Heart left ventricle (tissue), 16 donors: ENCODE measurements around the gene TFPT. TPM values are rescaled to one million over a fixed set of nuclear protein-coding genes. Genes with fewer than 3 reads are reported as not detected.

ENCODE experiments used
- ATAC-seq, 4 donors: fragments of 200-7000 bp; cut with Tn5 transposase; one replicate each; pipeline ENCODE4 v1.9.1; 2020 to 2022; ENCODE audit warnings: moderate library complexity in 4 of 4, mild to moderate bottlenecking in 3 of 4, moderate number of reproducible peaks in 1 of 4
- DNase-seq, 5 donors: peaks; one replicate each; pipeline ENCODE4 v3.0.0-alpha.2; 2020
- H3K27ac ChIP-seq, 12 donors: fragments of 200-600 bp; sonication (generic) in 4 of 12; one replicate each; pipeline versions ENCODE4 v1.5.0 to v1.8.0; 2016 to 2022; ENCODE audit warnings: mild to moderate bottlenecking in 2 of 12
- H3K27me3 ChIP-seq, 9 donors: fragments of 200-600 bp; sonication (generic) in 2 of 9; one replicate each; pipeline versions ENCODE4 v1.5.1 to v1.8.0; 2016 to 2022; ENCODE audit warnings: mild to moderate bottlenecking in 3 of 9
- H3K36me3 ChIP-seq, 9 donors: fragments of 200-600 bp; sonication (generic) in 2 of 9; one replicate each; pipeline versions ENCODE4 v1.5.0 to v1.8.0; 2018 to 2022; ENCODE audit warnings: mild to moderate bottlenecking in 2 of 9
- H3K4me1 ChIP-seq, 12 donors: fragments of 200-600 bp; sonication (generic) in 4 of 12; one replicate each; pipeline versions ENCODE4 v1.5.0 to v1.8.0; 2016 to 2022; ENCODE audit warnings: mild to moderate bottlenecking in 3 of 12
- H3K4me3 ChIP-seq, 12 donors: fragments of 200-600 bp; sonication (generic) in 4 of 12; one replicate each; pipeline versions ENCODE4 v1.5.0 to v1.8.0; 2017 to 2022; ENCODE audit warnings: mild to moderate bottlenecking in 9 of 12, moderate library complexity in 4 of 12
- H3K9me3 ChIP-seq, 12 donors: fragments of 200-600 bp; sonication (generic) in 4 of 12; one replicate each; pipeline versions ENCODE4 v1.5.0 to v1.8.0; 2016 to 2022; ENCODE audit warnings: mild to moderate bottlenecking in 1 of 12
- POLR2A ChIP-seq, 2 donors: fragments of 450-650 bp; IDR thresholded peaks; one replicate each; pipeline ENCODE4 v1.6.1; 2017; ENCODE audit warnings: antibody characterized with exemption in 2 of 2, mild to moderate bottlenecking in 2 of 2, moderate library complexity in 2 of 2
- WGBS, 4 donors: extraction: QIAGEN DNeasy Blood & Tissue Kit in 2 of 4; methylation state at CpG; one replicate each; pipeline versions ENCODE4 v1.1.5 to v1.1.7; 2013 to 2018; 5-methylcytosine and 5-hydroxymethylcytosine counted together
- intact Hi-C, 10 donors: fragments of 100-400 bp; cut with DNase I; formaldehyde crosslinking; loops; one replicate each; pipeline versions ENCODE4 v1.11.1 to v1.14.2; 2022
- polyA plus RNA-seq, 2 donors: library from polyadenylated mRNA; stranded (reverse); fragments of 200-250 nt; gene quantifications; one replicate each; pipeline ENCODE4 v1.2.3, GENCODE V29; 2013
- total RNA-seq, 9 donors: library from RNA; depleted of rRNA in 2 of 9; stranded (reverse); fragments of >200 nt in 2 of 9; fragmentation: NEBNext Ultra II Directional in 3 of 9; extraction: Animal tissue kit (Norgen Biotek cat#: 25700) in 3 of 9; gene quantifications; one replicate each; pipeline versions ENCODE4 v1.1.0 to v1.2.4, GENCODE V29; 2016 to 2023
- TF ChIP-seq, protein P1 (sequence below), 12 donors: fragments of 200-600 bp; sonication (generic) in 4 of 12; IDR thresholded peaks; one replicate each; pipeline versions ENCODE4 v1.5.0 to v1.8.0; 2018 to 2022; ENCODE audit warnings: antibody characterized with exemption in 12 of 12, mild to moderate bottlenecking in 5 of 12
- donor health status: ischemic (EF 13 %, LVEDD 7.1; RV severe dilation, severe dysfunction).
- donor health status: healthy with polysubstance abuse.
- donor health status: DM: no; HTN: yes; CAD: no.
- donor health status: DM: no; HTN: no; CAD: no.
- donor health status: ischemic (EF 25% LVEDD 6.9; RV normal size, moderate dysfunction).
- donor health status: ischemic (EF 25% LVEDD 5.7; RV mildly dilated, moderate dysfunction).
- donor health status: healthy.
- donor health status: DM: yes; HTN: yes; CAD: no.
- donor health status: ischemic (EF 35%, LVEDD 5.7; RV mildly dilated, moderate dysfunction).
- donor health status: nonischemic (EF 11% LVEDD 7.7; RV severe dilation, severe dysfunction).
- donor health status: DM: yes; HTN: yes; CAD: no.
- donor health status: PGD.
- donor health status: ischemic (EF 29% LVEDD 5.4; RV normal size, mild dysfunction).
- donor health status: nonischemic (EF 23%, LVEDD 6.1; RV moderate dilation, normal function).

Gene TFPT
- total and polyA plus RNA-seq, 11 donors: 9.6 to 26.5 (median 12.5) TPM

DNA sequence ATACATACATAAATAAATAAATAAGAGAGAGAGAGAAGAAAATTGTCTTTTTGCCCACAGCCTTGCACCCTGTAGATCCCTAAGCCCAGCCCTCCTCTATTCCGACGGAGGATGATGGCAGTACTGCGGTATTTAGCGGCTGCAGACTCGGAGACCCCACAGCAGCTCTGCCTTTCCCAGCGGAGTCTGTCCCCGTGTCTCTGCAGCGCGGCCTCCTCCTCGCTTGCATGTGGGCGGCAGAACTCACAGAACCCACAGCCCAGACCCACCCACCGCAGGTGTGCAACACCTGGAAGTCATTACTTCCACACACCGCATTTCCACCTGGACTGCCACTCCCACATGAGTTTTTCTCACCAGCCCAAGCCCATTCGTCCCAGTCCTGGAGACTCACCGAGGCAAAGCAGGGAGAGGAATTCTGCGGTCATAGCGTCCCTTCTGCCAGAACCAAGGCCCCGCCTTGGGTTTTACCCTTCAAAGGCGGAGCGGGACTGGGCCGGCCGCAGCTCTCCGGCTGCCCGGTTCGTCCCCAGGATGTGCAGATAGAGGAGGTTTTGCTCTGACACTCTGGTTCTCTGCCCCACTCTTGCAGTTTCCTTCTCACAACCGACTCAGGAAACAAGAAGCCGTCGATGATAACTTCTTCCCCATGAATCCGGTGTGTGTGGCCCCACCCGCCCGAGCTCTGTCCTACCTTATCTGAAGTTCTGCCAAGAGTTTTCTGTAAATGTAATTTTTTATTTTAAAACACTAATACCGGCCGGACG, 51.9 kb downstream of the TFPT start, which contains the start of gene VSTM1:
VSTM1 (minus strand) TSS at position 548 of the 767 bp plus-strand sequence; CDS start at position 428, 120 bp downstream.
- WGBS, 4 donors: 65 to 70% (median 67%) methylated on average over 34 of the region's 34 CpGs
- TF ChIP-seq POLR2A (IDR thresholded peaks at IDR 0.05): no peak
- TF ChIP-seq, protein P1, sequence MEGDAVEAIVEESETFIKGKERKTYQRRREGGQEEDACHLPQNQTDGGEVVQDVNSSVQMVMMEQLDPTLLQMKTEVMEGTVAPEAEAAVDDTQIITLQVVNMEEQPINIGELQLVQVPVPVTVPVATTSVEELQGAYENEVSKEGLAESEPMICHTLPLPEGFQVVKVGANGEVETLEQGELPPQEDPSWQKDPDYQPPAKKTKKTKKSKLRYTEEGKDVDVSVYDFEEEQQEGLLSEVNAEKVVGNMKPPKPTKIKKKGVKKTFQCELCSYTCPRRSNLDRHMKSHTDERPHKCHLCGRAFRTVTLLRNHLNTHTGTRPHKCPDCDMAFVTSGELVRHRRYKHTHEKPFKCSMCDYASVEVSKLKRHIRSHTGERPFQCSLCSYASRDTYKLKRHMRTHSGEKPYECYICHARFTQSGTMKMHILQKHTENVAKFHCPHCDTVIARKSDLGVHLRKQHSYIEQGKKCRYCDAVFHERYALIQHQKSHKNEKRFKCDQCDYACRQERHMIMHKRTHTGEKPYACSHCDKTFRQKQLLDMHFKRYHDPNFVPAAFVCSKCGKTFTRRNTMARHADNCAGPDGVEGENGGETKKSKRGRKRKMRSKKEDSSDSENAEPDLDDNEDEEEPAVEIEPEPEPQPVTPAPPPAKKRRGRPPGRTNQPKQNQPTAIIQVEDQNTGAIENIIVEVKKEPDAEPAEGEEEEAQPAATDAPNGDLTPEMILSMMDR (IDR thresholded peaks at IDR 0.05): no peak
- H3K4me1 ChIP-seq: no peaks in the 10 kb centered on the region
- H3K9me3 ChIP-seq: no peaks in the 10 kb centered on the region
- intact Hi-C loops: no loop called here
- no peaks in the 10 kb centered on the region for H3K36me3 ChIP-seq
- peak within 1 kb of the TSS in 1 of 12 donors; percentile 20 for H3K27ac ChIP-seq
- ATAC-seq (no peak), DNase-seq (no peak)
- H3K4me3 ChIP-seq: peak within 1 kb of the TSS in 1 of 12 donors; percentile 30
- H3K27me3 ChIP-seq: peaks cover 0 to 32% (median 0%) of the 10 kb centered on the region in 9 donors

DNA sequence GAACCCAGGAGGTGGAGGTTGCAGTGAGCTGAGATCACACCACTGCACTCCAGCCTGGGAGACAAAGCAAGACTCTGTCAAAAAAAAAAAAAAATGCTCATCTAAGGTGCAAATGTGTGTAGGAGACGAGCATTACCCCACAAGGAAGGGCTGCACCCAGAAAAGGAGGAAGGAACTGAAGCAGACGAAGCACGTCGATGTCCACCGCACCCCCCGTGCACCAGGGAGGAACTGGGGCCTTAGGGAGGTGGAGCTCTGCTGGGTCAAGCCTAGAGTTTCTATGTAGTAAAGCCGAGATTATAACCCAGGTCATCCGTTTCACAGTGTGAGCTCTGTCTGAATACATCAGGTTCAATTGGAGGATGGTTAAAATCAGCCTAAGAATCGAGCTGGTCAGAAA, 52.8 kb downstream of the TFPT start:
- peak overlapping the region in 1 of 12 donors; percentile 20 for H3K27ac ChIP-seq

More for the DNA sequence above, 52.8 kb downstream of the TFPT start:
- Histone ChIP-seq H3K4me1 (no peaks in the 10 kb centered on the region), H3K27me3 (peaks cover 0 to 32% (median 0%) of the 10 kb centered on the region in 9 donors), H3K36me3 (no peaks in the 10 kb centered on the region), H3K9me3 (no peaks in the 10 kb centered on the region), H3K4me3 (no peak overlapping the region)
- TF ChIP-seq POLR2A (IDR thresholded peaks at IDR 0.05): no peak
- TF ChIP-seq, protein P1 (IDR thresholded peaks at IDR 0.05): no peak
- WGBS, 4 donors: 60 to 70% (median 63%) methylated on average over 9 of the region's 9 CpGs
- peak in 1 of 4 donors; percentile 67 for ATAC-seq
- intact Hi-C loops: no loop called here
- DNase-seq: peak in 3 of 5 donors; percentile 26 to 78 (median 38)

Other genes starting within 250 kb of the TFPT start
- 100 to 1,000 TPM in 8 of 9 donors, 10 to 100 TPM in 1; 99.0 to 201 (median 166) TPM for gene MYADM, start 247.8 kb downstream of the TFPT start, total RNA-seq
- gene MYADM, start 247.8 kb downstream of the TFPT start, polyA plus RNA-seq: 100 to 1,000 TPM in 1 of 2 donors, 10 to 100 TPM in 1; 75.9 to 158 TPM
- gene PRKCG, start 233.5 kb downstream of the TFPT start, total RNA-seq: under 1 TPM in 1 of 9 donors, not detected in 8; 0.09 TPM
- not detected for gene PRKCG, start 233.5 kb downstream of the TFPT start, polyA plus RNA-seq
- not detected for gene CACNG7, start 206.4 kb downstream of the TFPT start, total RNA-seq
- gene CACNG7, start 206.4 kb downstream of the TFPT start, polyA plus RNA-seq: not detected
- under 1 TPM in 5 of 9 donors, not detected in 4; 0.02 to 0.22 (median 0.10) TPM for gene CACNG8, start 152.7 kb downstream of the TFPT start, total RNA-seq
- under 1 TPM; 0.06 to 0.15 TPM for gene CACNG8, start 152.7 kb downstream of the TFPT start, polyA plus RNA-seq
- not detected for gene CACNG6, start 124.0 kb downstream of the TFPT start, total RNA-seq
- gene CACNG6, start 124.0 kb downstream of the TFPT start, polyA plus RNA-seq: not detected
- gene VSTM1, start 51.8 kb downstream of the TFPT start, total RNA-seq: 1 to 10 TPM in 1 of 9 donors, under 1 TPM in 2, not detected in 6; 0.49 to 1.3 (median 0.86) TPM
- not detected for gene VSTM1, start 51.8 kb downstream of the TFPT start, polyA plus RNA-seq
- not detected for gene TARM1, start 34.3 kb downstream of the TFPT start, total RNA-seq
- not detected for gene TARM1, start 34.3 kb downstream of the TFPT start, polyA plus RNA-seq
- gene OSCAR, start 14.9 kb downstream of the TFPT start, total RNA-seq: 1 to 10 TPM in 3 of 9 donors, under 1 TPM in 5, not detected in 1; 0.35 to 9.8 (median 0.68) TPM
- 1 to 10 TPM in 1 of 2 donors, under 1 TPM in 1; 0.38 to 1.0 TPM for gene OSCAR, start 14.9 kb downstream of the TFPT start, polyA plus RNA-seq
- 100 to 1,000 TPM in 7 of 9 donors, 10 to 100 TPM in 2; 32.2 to 501 (median 299) TPM for gene NDUFA3, start 12.8 kb downstream of the TFPT start, total RNA-seq
- 1,000 to 10,000 TPM in 1 of 2 donors, 100 to 1,000 TPM in 1; 154 to 1,519 TPM for gene NDUFA3, start 12.8 kb downstream of the TFPT start, polyA plus RNA-seq
- gene PRPF31, start 97 bp upstream of the TFPT start, total RNA-seq: 10 to 100 TPM; 30.0 to 58.4 (median 37.8) TPM
- gene PRPF31, start 97 bp upstream of the TFPT start, polyA plus RNA-seq: 10 to 100 TPM; 42.0 to 57.6 TPM
- gene CNOT3, start 22.1 kb upstream of the TFPT start, total RNA-seq: 10 to 100 TPM; 12.6 to 28.2 (median 18.5) TPM
- gene CNOT3, start 22.1 kb upstream of the TFPT start, polyA plus RNA-seq: 10 to 100 TPM; 14.2 to 18.1 TPM
- gene LENG1, start 44.1 kb upstream of the TFPT start, total RNA-seq: 1 to 10 TPM; 5.4 to 8.7 (median 6.8) TPM
- 10 to 100 TPM; 14.4 to 18.6 TPM for gene LENG1, start 44.1 kb upstream of the TFPT start, polyA plus RNA-seq
- 1 to 10 TPM in 7 of 9 donors, under 1 TPM in 1, not detected in 1; 0.58 to 4.5 (median 2.1) TPM for gene TMC4, start 57.5 kb upstream of the TFPT start, total RNA-seq
- 1 to 10 TPM; 1.2 to 3.6 TPM for gene TMC4, start 57.5 kb upstream of the TFPT start, polyA plus RNA-seq
- gene MBOAT7, start 73.9 kb upstream of the TFPT start, total RNA-seq: 10 to 100 TPM; 11.3 to 37.3 (median 19.6) TPM
- 10 to 100 TPM in 1 of 2 donors, 1 to 10 TPM in 1; 9.8 to 25.6 TPM for gene MBOAT7, start 73.9 kb upstream of the TFPT start, polyA plus RNA-seq
- 10 to 100 TPM; 13.2 to 48.9 (median 23.5) TPM for gene TSEN34, start 75.7 kb upstream of the TFPT start, total RNA-seq
- gene TSEN34, start 75.7 kb upstream of the TFPT start, polyA plus RNA-seq: 10 to 100 TPM; 10.2 to 35.1 TPM
- 100 to 1,000 TPM; 551 to 937 (median 684) TPM for gene RPS9, start 85.2 kb upstream of the TFPT start, total RNA-seq
- 1,000 to 10,000 TPM; 1,306 to 2,068 TPM for gene RPS9, start 85.2 kb upstream of the TFPT start, polyA plus RNA-seq
- 10 to 100 TPM in 2 of 9 donors, 1 to 10 TPM in 6, under 1 TPM in 1; 0.54 to 31.4 (median 3.8) TPM for gene LILRB3, start 107.3 kb upstream of the TFPT start, total RNA-seq
- 1 to 10 TPM; 1.3 to 3.7 TPM for gene LILRB3, start 107.3 kb upstream of the TFPT start, polyA plus RNA-seq
- gene LILRA6, start 127.1 kb upstream of the TFPT start, total RNA-seq: 10 to 100 TPM in 1 of 9 donors, 1 to 10 TPM in 4, under 1 TPM in 4; 0.44 to 20.9 (median 1.3) TPM
- 1 to 10 TPM; 1.0 to 1.7 TPM for gene LILRA6, start 127.1 kb upstream of the TFPT start, polyA plus RNA-seq
- gene LILRB5, start 141.6 kb upstream of the TFPT start, total RNA-seq: 10 to 100 TPM in 2 of 9 donors, 1 to 10 TPM in 7; 1.8 to 22.2 (median 3.9) TPM
- 1 to 10 TPM; 1.4 to 4.0 TPM for gene LILRB5, start 141.6 kb upstream of the TFPT start, polyA plus RNA-seq
- gene LILRB2, start 165.5 kb upstream of the TFPT start, total RNA-seq: 10 to 100 TPM in 2 of 9 donors, 1 to 10 TPM in 6, under 1 TPM in 1; 0.83 to 43.6 (median 1.7) TPM
- gene LILRB2, start 165.5 kb upstream of the TFPT start, polyA plus RNA-seq: 1 to 10 TPM; 1.2 to 2.7 TPM
- 10 to 100 TPM in 1 of 9 donors, 1 to 10 TPM in 6, under 1 TPM in 1, not detected in 1; 0.27 to 16.2 (median 1.5) TPM for gene LILRA5, start 197.5 kb upstream of the TFPT start, total RNA-seq
- gene LILRA5, start 197.5 kb upstream of the TFPT start, polyA plus RNA-seq: 1 to 10 TPM in 1 of 2 donors, under 1 TPM in 1; 0.19 to 4.7 TPM
- not detected for gene LILRA4, start 223.5 kb upstream of the TFPT start, total RNA-seq
- not detected for gene LILRA4, start 223.5 kb upstream of the TFPT start, polyA plus RNA-seq
- gene LAIR1, start 249.3 kb upstream of the TFPT start, total RNA-seq: 100 to 1,000 TPM in 1 of 9 donors, 10 to 100 TPM in 1, 1 to 10 TPM in 7; 3.5 to 102 (median 5.4) TPM
- gene LAIR1, start 249.3 kb upstream of the TFPT start, polyA plus RNA-seq: 1 to 10 TPM; 2.9 to 5.3 TPM